HG02623 (cell line): ENCODE results near the gene NR2C2.

Experiments
- ATAC-seq: cut with Tn5 transposase; IDR thresholded peaks from one replicate; pipeline ENCODE4 v1.9.1; 2021; ENCODE audit warnings: moderate library complexity; ENCODE audit not compliant: unreplicated experiment

Gene NR2C2

GRCh38 chr3:15015456-15015855, 68.1 kb downstream of the NR2C2 start:
- no peak for ATAC-seq

- ATAC-seq, result no peak
These were observed 69.8 kb downstream of the NR2C2 start for GRCh38 chr3:15017191-15017590.

GRCh38 chr3:15023249-15023648, 75.9 kb downstream of the NR2C2 start:
- no peak for ATAC-seq

GRCh38 chr3:15023719-15024118, 76.3 kb downstream of the NR2C2 start:
- ATAC-seq, result no peak

GRCh38 chr3:15029625-15030024, 82.2 kb downstream of the NR2C2 start:
- no peak for ATAC-seq

GRCh38 chr3:15032650-15033049, 85.3 kb downstream of the NR2C2 start:
- no peak for ATAC-seq

GRCh38 chr3:15033103-15033502, 85.7 kb downstream of the NR2C2 start:
- no peak for ATAC-seq

- ATAC-seq, result no peak
These were observed 90.9 kb downstream of the NR2C2 start for GRCh38 chr3:15038306-15038705.

- no peak for ATAC-seq
These were observed 93.5 kb downstream of the NR2C2 start for GRCh38 chr3:15040844-15041243.

GRCh38 chr3:15041950-15042349, 94.6 kb downstream of the NR2C2 start:
- no peak for ATAC-seq

GRCh38 chr3:15042936-15043335, 95.6 kb downstream of the NR2C2 start:
- no peak for ATAC-seq

GRCh38 chr3:15043408-15044171, 96.2 kb downstream of the NR2C2 start:
- no peak for ATAC-seq

- ATAC-seq, result no peak
These were observed 96.9 kb downstream of the NR2C2 start for GRCh38 chr3:15044326-15044725.

GRCh38 chr3:15045667-15046066, 98.3 kb downstream of the NR2C2 start:
- no peak for ATAC-seq

GRCh38 chr3:15049584-15049983, 102.2 kb downstream of the NR2C2 start:
- ATAC-seq, result no peak

GRCh38 chr3:15050405-15051092, 103.2 kb downstream of the NR2C2 start:
- ATAC-seq, result peak; percentile 84

GRCh38 chr3:15051531-15051930, 104.1 kb downstream of the NR2C2 start:
- peak; percentile 42 for ATAC-seq

- ATAC-seq, result no peak
These were observed 105.2 kb downstream of the NR2C2 start for GRCh38 chr3:15052335-15053242.

GRCh38 chr3:15053541-15053940, 106.2 kb downstream of the NR2C2 start:
- ATAC-seq, result no peak

GRCh38 chr3:15055019-15055557, 107.7 kb downstream of the NR2C2 start:
- no peak for ATAC-seq
